Nephron (organoid): ENCODE results near the gene EREG.

Experiments
- H3K27ac Mint-ChIP-seq, 3 experiments: 2 replicates each; pipeline ENCODE4 v1.8.0; 2020; ENCODE audit warnings: mixed read lengths in 3 of 3, mild to moderate bottlenecking in 2 of 3, moderate library complexity in 1 of 3
- H3K27me3 Mint-ChIP-seq: 2 replicates; pipeline ENCODE4 v1.8.0; 2021; ENCODE audit warnings: low read depth, mild to moderate bottlenecking, moderate library complexity, mixed read lengths
- H3K36me3 Mint-ChIP-seq: 2 replicates; pipeline ENCODE4 v1.8.0; 2020; ENCODE audit warnings: low read depth, mixed read lengths
- H3K4me1 Mint-ChIP-seq: 2 replicates; pipeline ENCODE4 v1.8.0; 2020; ENCODE audit warnings: mixed read lengths
- H3K4me3 Mint-ChIP-seq, 3 experiments: 2 replicates each; pipeline ENCODE4 v1.8.0; 2020; ENCODE audit warnings: mild to moderate bottlenecking in 3 of 3, mixed read lengths in 3 of 3, moderate library complexity in 2 of 3
- H3K9me3 Mint-ChIP-seq: 2 replicates; pipeline ENCODE4 v1.8.0; 2020; ENCODE audit warnings: mixed read lengths
- TF ChIP-seq, protein P1 (sequence below), 3 experiments: fragments of 200-600 bp; sonication (generic); IDR thresholded peaks; one replicate each; pipeline ENCODE4 v1.5.0; 2021; ENCODE audit warnings: antibody characterized with exemption in 3 of 3; ENCODE audit not compliant: unreplicated experiment in 3 of 3

The EREG gene

DNA sequence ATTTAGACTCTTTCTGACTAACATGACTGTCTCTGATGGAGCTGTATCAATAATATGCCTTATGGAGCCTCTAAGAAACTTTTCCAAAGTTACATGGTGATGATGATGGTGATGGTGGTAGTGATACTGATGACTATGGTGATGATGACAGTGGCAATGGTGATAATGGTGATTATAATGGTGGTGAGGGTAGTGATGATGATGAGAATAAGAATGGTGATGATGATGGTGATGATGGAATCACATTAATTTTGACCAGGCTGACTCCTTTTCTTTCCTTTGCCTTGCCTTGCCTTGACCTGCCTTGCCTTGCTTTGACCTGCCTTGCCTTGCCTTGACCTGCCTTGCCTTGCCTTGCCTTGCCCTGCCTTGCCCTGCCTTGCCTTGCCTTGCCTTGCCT is 48.3 kb downstream of the EREG start:
- Mint-ChIP-seq H3K36me3 (no peaks in the 10 kb centered on the region), H3K27ac (no peak overlapping the region), H3K27me3 (no peaks in the 10 kb centered on the region), H3K4me1 (peaks cover 10% of the 10 kb centered on the region), H3K4me3 (no peak overlapping the region), H3K9me3 (no peaks in the 10 kb centered on the region)
- TF ChIP-seq, protein P1, sequence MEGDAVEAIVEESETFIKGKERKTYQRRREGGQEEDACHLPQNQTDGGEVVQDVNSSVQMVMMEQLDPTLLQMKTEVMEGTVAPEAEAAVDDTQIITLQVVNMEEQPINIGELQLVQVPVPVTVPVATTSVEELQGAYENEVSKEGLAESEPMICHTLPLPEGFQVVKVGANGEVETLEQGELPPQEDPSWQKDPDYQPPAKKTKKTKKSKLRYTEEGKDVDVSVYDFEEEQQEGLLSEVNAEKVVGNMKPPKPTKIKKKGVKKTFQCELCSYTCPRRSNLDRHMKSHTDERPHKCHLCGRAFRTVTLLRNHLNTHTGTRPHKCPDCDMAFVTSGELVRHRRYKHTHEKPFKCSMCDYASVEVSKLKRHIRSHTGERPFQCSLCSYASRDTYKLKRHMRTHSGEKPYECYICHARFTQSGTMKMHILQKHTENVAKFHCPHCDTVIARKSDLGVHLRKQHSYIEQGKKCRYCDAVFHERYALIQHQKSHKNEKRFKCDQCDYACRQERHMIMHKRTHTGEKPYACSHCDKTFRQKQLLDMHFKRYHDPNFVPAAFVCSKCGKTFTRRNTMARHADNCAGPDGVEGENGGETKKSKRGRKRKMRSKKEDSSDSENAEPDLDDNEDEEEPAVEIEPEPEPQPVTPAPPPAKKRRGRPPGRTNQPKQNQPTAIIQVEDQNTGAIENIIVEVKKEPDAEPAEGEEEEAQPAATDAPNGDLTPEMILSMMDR (IDR thresholded peaks at IDR 0.05; ENCODE audit: unreplicated experiment in 3 of 3) = no peak

DNA sequence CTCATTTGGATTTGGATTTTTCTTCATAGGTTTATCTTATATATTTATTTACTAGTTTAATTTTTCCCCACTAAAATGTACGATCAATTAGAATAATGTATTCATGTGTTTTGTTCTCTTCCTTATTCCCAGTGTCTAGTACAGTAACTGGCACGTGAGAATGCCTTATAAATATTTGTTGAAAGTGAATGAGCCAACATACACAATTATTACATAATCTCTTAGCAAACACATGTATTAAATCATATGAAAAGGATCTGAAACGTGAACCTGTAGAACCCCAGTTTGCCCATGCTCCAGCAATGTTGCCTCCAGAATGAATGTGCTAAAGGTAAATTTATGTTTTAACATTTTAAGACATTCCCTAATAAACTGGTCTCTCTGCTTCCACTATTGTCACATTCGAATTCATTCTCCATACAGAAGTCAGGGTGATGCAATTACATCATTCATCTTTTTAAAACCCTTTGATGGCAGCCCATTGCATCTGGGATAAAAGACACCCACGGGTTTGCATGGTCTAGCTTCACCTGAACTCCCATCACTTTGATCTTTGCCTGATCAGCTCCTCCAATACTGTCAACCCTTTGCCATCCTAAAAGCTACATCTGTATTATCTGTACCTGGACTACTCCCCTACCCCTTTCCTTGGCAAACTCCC is 49.3 kb downstream of the EREG start:
- H3K36me3 Mint-ChIP-seq = no peaks in the 10 kb centered on the region

DNA sequence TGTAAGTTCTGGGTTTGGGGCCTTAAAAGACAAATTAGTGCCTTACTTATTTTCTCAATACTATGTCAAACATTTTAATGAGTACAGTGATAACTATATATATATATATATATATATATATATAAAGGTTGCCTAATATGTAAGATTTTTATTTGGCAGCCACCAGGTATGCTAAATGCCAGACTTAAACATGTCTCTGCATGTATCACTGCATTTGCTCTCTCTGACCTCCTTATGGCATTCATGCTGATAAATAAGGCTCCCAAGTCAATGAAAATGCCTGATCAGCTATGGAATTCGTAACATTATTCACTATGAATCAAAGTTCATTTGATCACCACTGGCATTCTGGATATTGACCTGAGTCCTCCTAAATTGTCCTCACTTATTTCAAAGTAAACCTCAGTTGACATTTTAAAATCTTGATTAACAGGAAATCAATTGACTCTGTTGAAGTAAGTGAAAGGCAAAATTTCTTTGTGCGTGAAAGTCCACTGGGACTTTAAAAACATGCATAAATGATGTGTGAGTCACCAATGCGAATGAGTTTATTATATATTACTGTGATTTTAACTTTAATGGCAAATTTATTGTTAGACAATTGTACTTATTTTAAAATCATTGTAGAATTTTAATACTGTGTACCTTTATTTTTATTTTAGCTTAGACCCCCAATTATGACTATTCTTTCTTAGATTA is 50.8 kb downstream of the EREG start:
- Mint-ChIP-seq H3K36me3 (no peaks in the 10 kb centered on the region), H3K4me3 (no peak overlapping the region), H3K4me1 (peaks cover 3% of the 10 kb centered on the region), H3K27me3 (no peaks in the 10 kb centered on the region), H3K27ac (no peak overlapping the region), H3K9me3 (no peaks in the 10 kb centered on the region)
- TF ChIP-seq, protein P1 (IDR thresholded peaks at IDR 0.05; ENCODE audit: unreplicated experiment in 3 of 3) = no peak

More for the DNA sequence above, 49.3 kb downstream of the EREG start:
- H3K27ac Mint-ChIP-seq = no peak overlapping the region
- TF ChIP-seq, protein P1 (IDR thresholded peaks at IDR 0.05; ENCODE audit: unreplicated experiment in 3 of 3) = no peak
- H3K27me3 Mint-ChIP-seq = no peaks in the 10 kb centered on the region
- no peaks in the 10 kb centered on the region for H3K9me3 Mint-ChIP-seq
- peaks cover 10% of the 10 kb centered on the region for H3K4me1 Mint-ChIP-seq
- no peak overlapping the region for H3K4me3 Mint-ChIP-seq

DNA sequence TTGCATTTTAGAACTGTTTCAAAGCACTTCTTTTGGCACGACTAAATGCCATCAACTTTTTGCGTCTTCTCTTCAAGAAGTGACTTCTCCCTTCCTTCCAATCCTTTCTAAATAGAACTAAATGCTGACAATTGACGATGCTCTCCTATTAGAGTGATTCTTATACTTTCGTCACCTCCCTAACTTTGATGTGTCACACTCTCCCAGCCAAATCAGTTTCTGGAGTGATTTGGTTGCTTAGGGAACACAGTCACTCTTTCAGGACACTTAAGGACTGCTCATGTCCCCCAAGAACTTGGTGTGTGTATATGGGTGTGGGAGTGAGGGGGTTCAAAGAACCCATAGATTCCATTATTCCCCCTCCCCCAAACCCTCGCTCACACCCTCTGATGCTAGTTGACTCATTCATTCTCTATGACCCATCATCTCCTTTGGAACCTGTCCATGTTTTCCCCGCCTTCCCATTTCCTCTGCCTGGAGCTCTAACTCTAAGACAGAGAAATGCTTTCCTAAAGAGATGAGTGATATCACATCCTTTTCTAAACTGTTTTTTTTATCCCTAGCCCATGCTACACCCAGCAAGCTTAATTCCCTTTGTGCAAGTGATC is 53.2 kb downstream of the EREG start:
- Mint-ChIP-seq H3K27me3 (no peaks in the 10 kb centered on the region), H3K27ac (no peak overlapping the region), H3K4me3 (no peak overlapping the region), H3K36me3 (no peaks in the 10 kb centered on the region), H3K9me3 (no peaks in the 10 kb centered on the region), H3K4me1 (no peaks in the 10 kb centered on the region)
- TF ChIP-seq, protein P1 (IDR thresholded peaks at IDR 0.05; ENCODE audit: unreplicated experiment in 3 of 3) = no peak

DNA sequence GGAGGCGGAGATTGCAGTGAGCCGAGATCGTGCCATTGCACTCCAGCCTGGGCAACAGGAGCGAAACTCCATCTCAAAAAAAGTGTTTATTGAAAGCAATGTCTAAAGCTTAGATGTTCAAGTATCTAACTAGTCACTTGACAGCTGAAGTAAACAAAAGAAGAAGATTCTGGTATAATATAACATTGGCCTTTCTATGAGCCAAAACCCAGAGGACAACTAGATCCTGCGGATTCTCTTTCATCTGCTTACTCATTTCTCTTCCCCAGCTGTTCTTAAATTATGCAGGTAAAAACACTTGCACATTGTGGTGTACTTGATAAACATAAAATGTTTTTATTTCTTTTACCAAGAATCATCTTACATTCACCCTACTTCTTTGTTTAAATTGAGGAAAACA is 55.9 kb downstream of the EREG start:
- no peaks in the 10 kb centered on the region for H3K36me3 Mint-ChIP-seq
- no peak overlapping the region for H3K27ac Mint-ChIP-seq

More for the DNA sequence above, 55.9 kb downstream of the EREG start:
- Mint-ChIP-seq H3K4me3 (no peak overlapping the region), H3K9me3 (no peaks in the 10 kb centered on the region), H3K4me1 (no peaks in the 10 kb centered on the region), H3K27me3 (no peaks in the 10 kb centered on the region)
- TF ChIP-seq, protein P1 (IDR thresholded peaks at IDR 0.05; ENCODE audit: unreplicated experiment in 3 of 3) = no peak
